Liver (tissue), 9 donors: ENCODE data around the gene DCAF4L1. TPM values are rescaled to one million over a fixed set of nuclear protein-coding genes. Genes with fewer than 3 reads are reported as not detected.

Source experiments
- DNase-seq: peaks from one replicate; pipeline ENCODE4 v3.0.0-alpha.2; 2017; ENCODE audit warnings: low spot score
- H3K27ac ChIP-seq, 2 donors: one replicate each; pipeline ENCODE4 v1.7.0; 2013; ENCODE audit warnings: inconsistent platforms in 2 of 2, low read length in 2 of 2, control low read depth in 1 of 2, low read depth in 1 of 2, mild to moderate bottlenecking in 1 of 2
- H3K27me3 ChIP-seq, 4 donors: one replicate each; pipeline versions ENCODE4 v1.6.1 to v1.7.0; 2013; ENCODE audit warnings: low read length in 3 of 4, inconsistent platforms in 1 of 4, mild to moderate bottlenecking in 1 of 4, moderate library complexity in 1 of 4; ENCODE audit not compliant: control insufficient read depth in 4 of 4, insufficient read depth in 4 of 4
- H3K36me3 ChIP-seq, 4 donors: one replicate each; pipeline versions ENCODE4 v1.6.1 to v1.7.0; 2013; ENCODE audit warnings: low read length in 3 of 4, mild to moderate bottlenecking in 3 of 4, low read depth in 1 of 4, moderate library complexity in 1 of 4; ENCODE audit not compliant: control insufficient read depth in 4 of 4, insufficient read depth in 3 of 4
- H3K4me1 ChIP-seq, 4 donors: one replicate each; pipeline versions ENCODE4 v1.6.1 to v1.7.0; 2013; ENCODE audit warnings: low read length in 3 of 4, mild to moderate bottlenecking in 3 of 4, moderate library complexity in 1 of 4; ENCODE audit not compliant: control insufficient read depth in 4 of 4, insufficient read depth in 4 of 4
- H3K4me3 ChIP-seq, 3 donors: one replicate each; pipeline versions ENCODE4 v1.6.1 to v1.7.0; 2013; ENCODE audit warnings: low read length in 3 of 3, control low read depth in 1 of 3, low read depth in 1 of 3, mild to moderate bottlenecking in 1 of 3
- H3K9ac ChIP-seq, 2 donors: one replicate each; pipeline ENCODE4 v1.7.0; 2013; ENCODE audit warnings: low read length in 2 of 2, mild to moderate bottlenecking in 2 of 2, moderate library complexity in 2 of 2, control low read depth in 1 of 2, low read depth in 1 of 2
- H3K9me3 ChIP-seq, 4 donors: one replicate each; pipeline versions ENCODE4 v1.6.1 to v1.7.0; 2013; ENCODE audit warnings: low read length in 3 of 4; ENCODE audit not compliant: control insufficient read depth in 4 of 4
- EGR1 ChIP-seq, 2 donors: IDR thresholded peaks; 2 replicates each; pipeline ENCODE4 v1.6.1; 2016 to 2018; ENCODE audit warnings: antibody characterized with exemption in 2 of 2, low read depth in 2 of 2
- FOXA2 ChIP-seq: IDR thresholded peaks from 2 replicates; pipeline ENCODE4 v1.6.1; 2016; ENCODE audit warnings: antibody characterized with exemption
- GABPA ChIP-seq, 2 donors: IDR thresholded peaks in 1 of 2; conservative IDR thresholded peaks in 1 of 2; 2 replicates each; pipeline ENCODE4 v1.6.1; 2016; ENCODE audit warnings: antibody characterized with exemption in 2 of 2, mild to moderate bottlenecking in 1 of 2, moderate library complexity in 1 of 2
- HNF4A ChIP-seq, 2 donors: conservative IDR thresholded peaks; 2 replicates each; pipeline ENCODE4 v1.6.1; 2016; ENCODE audit warnings: antibody characterized with exemption in 2 of 2, mild to moderate bottlenecking in 2 of 2
- HNF4G ChIP-seq: IDR thresholded peaks from 2 replicates; pipeline ENCODE4 v1.6.1; 2016; ENCODE audit warnings: antibody characterized with exemption
- NR2F2 ChIP-seq: IDR thresholded peaks from 2 replicates; pipeline ENCODE4 v1.6.1; 2016; ENCODE audit warnings: antibody characterized with exemption
- RAD21 ChIP-seq, 2 donors: IDR thresholded peaks; 2 replicates each; pipeline ENCODE4 v1.6.1; 2016; ENCODE audit warnings: antibody characterized with exemption in 2 of 2, mild to moderate bottlenecking in 2 of 2
- RXRA ChIP-seq, 2 donors: IDR thresholded peaks; 2 replicates each; pipeline ENCODE4 v1.6.1; 2017 to 2018; ENCODE audit warnings: antibody characterized with exemption in 2 of 2, mild to moderate bottlenecking in 1 of 2
- SP1 ChIP-seq: IDR thresholded peaks from 2 replicates; pipeline ENCODE4 v1.6.1; 2018; ENCODE audit warnings: antibody characterized with exemption, mild to moderate bottlenecking
- TAF1 ChIP-seq: conservative IDR thresholded peaks from 2 replicates; pipeline ENCODE4 v1.6.1; 2016; ENCODE audit warnings: antibody characterized with exemption, mild to moderate bottlenecking
- YY1 ChIP-seq: IDR thresholded peaks from 2 replicates; pipeline ENCODE4 v1.6.1; 2016; ENCODE audit warnings: antibody characterized with exemption, mild to moderate bottlenecking
- WGBS: extraction: QIAGEN DNeasy Blood & Tissue Kit; methylation state at CpG from one replicate; pipeline ENCODE4 v1.1.7; 2013; 5-methylcytosine and 5-hydroxymethylcytosine counted together
- polyA plus RNA-seq, 2 donors: library from polyadenylated mRNA; stranded (reverse) in 1 of 2; unstranded in 1 of 2; fragments of 200-250 nt in 1 of 2; fragments of >200 nt in 1 of 2; fragmentation: Nextera tagmentation in 1 of 2; extraction: Ambion mirVana in 1 of 2; gene quantifications; one replicate each; pipeline versions ENCODE4 v1.2.1 to v1.2.3, GENCODE V29; 2013 to 2015
- total RNA-seq, 2 donors: library from RNA; depleted of rRNA; stranded (reverse); fragments of >200 nt; gene quantifications; one replicate each; pipeline ENCODE4 v1.2.3, GENCODE V29; 2014
- TF ChIP-seq, protein P1 (sequence below): fragments of 150-350 bp; IDR thresholded peaks from 2 replicates; pipeline ENCODE4 v1.5.1; 2017; ENCODE audit warnings: improper control_type of control experiment, low read depth, low read length; ENCODE audit not compliant: missing input control
- TF ChIP-seq, protein P2 (sequence below): IDR thresholded peaks from 2 replicates; pipeline ENCODE4 v1.6.1; 2016; ENCODE audit warnings: antibody characterized with exemption, mild to moderate bottlenecking
- TF ChIP-seq, protein P3 (sequence below): IDR thresholded peaks from 2 replicates; pipeline ENCODE4 v1.6.1; 2016; ENCODE audit warnings: antibody characterized with exemption
- TF ChIP-seq, protein P4 (sequence below): IDR thresholded peaks from 2 replicates; pipeline ENCODE4 v1.6.1; 2016; ENCODE audit warnings: antibody characterized with exemption
- donor health status: healthy.
- donor health status: healthy.
- donor health status: healthy.
- donor health status: healthy.
- donor health status: healthy.

DCAF4L1 gene
- total and polyA plus RNA-seq, 4 donors = under 0.01 to 0.59 (median 0.06) TPM

DNA sequence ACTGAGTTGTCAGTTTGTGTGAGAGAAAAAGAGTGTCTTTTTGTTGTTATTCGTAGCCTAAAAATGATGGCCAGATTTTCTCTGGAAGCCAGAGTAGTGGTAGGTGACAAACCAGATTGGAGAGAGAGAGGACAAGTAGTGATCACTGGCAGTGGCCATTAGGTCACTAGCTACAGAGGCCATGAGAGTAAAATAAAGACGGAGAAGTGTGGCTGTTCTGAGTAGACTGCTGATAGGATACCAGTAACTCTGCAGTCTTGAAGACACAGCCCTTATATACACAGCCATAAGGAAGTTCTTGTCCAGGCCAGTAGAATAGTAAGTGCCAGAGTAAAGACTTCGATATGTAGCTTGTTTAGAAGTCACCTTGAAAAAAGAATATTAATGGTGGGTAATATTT, 16.5 kb downstream of the DCAF4L1 start (continued):
- TF ChIP-seq, protein P1, sequence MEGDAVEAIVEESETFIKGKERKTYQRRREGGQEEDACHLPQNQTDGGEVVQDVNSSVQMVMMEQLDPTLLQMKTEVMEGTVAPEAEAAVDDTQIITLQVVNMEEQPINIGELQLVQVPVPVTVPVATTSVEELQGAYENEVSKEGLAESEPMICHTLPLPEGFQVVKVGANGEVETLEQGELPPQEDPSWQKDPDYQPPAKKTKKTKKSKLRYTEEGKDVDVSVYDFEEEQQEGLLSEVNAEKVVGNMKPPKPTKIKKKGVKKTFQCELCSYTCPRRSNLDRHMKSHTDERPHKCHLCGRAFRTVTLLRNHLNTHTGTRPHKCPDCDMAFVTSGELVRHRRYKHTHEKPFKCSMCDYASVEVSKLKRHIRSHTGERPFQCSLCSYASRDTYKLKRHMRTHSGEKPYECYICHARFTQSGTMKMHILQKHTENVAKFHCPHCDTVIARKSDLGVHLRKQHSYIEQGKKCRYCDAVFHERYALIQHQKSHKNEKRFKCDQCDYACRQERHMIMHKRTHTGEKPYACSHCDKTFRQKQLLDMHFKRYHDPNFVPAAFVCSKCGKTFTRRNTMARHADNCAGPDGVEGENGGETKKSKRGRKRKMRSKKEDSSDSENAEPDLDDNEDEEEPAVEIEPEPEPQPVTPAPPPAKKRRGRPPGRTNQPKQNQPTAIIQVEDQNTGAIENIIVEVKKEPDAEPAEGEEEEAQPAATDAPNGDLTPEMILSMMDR = no peak

DNA sequence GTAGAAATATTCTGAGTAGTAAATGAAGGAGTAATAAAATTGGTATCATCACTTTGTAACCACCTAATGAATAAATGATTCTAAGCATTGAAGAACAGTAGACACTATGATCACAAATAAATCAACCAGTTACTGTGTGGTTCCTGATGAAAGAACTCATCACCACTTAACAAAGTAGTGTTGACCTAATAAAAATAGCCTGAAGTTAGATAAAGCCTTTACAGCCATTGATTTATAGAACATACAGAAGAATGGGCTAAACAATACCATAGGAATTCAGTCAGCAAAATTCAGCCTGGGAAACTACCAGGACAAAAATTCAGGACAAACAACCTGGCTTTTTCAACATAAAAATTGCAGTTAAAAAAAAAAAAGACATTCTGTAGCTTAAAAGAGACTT, 17.8 kb downstream of the DCAF4L1 start:
- DNase-seq = no peak
- Histone ChIP-seq H3K4me3 (no peak overlapping the region), H3K9ac (no peak overlapping the region), H3K27me3 (no peaks in the 10 kb centered on the region), H3K9me3 (no peaks in the 10 kb centered on the region), H3K27ac (no peak overlapping the region), H3K4me1 (no peaks in the 10 kb centered on the region), H3K36me3 (peaks cover 0 to 7% (median 0%) of the 10 kb centered on the region in 4 donors)
- TF ChIP-seq YY1 = no peak
- TF ChIP-seq, protein P2, sequence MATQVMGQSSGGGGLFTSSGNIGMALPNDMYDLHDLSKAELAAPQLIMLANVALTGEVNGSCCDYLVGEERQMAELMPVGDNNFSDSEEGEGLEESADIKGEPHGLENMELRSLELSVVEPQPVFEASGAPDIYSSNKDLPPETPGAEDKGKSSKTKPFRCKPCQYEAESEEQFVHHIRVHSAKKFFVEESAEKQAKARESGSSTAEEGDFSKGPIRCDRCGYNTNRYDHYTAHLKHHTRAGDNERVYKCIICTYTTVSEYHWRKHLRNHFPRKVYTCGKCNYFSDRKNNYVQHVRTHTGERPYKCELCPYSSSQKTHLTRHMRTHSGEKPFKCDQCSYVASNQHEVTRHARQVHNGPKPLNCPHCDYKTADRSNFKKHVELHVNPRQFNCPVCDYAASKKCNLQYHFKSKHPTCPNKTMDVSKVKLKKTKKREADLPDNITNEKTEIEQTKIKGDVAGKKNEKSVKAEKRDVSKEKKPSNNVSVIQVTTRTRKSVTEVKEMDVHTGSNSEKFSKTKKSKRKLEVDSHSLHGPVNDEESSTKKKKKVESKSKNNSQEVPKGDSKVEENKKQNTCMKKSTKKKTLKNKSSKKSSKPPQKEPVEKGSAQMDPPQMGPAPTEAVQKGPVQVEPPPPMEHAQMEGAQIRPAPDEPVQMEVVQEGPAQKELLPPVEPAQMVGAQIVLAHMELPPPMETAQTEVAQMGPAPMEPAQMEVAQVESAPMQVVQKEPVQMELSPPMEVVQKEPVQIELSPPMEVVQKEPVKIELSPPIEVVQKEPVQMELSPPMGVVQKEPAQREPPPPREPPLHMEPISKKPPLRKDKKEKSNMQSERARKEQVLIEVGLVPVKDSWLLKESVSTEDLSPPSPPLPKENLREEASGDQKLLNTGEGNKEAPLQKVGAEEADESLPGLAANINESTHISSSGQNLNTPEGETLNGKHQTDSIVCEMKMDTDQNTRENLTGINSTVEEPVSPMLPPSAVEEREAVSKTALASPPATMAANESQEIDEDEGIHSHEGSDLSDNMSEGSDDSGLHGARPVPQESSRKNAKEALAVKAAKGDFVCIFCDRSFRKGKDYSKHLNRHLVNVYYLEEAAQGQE = no peak
- TF ChIP-seq TAF1 = no peak
- TF ChIP-seq NR2F2 = no peak
- no peak for TF ChIP-seq FOXA2
- TF ChIP-seq, protein P3, sequence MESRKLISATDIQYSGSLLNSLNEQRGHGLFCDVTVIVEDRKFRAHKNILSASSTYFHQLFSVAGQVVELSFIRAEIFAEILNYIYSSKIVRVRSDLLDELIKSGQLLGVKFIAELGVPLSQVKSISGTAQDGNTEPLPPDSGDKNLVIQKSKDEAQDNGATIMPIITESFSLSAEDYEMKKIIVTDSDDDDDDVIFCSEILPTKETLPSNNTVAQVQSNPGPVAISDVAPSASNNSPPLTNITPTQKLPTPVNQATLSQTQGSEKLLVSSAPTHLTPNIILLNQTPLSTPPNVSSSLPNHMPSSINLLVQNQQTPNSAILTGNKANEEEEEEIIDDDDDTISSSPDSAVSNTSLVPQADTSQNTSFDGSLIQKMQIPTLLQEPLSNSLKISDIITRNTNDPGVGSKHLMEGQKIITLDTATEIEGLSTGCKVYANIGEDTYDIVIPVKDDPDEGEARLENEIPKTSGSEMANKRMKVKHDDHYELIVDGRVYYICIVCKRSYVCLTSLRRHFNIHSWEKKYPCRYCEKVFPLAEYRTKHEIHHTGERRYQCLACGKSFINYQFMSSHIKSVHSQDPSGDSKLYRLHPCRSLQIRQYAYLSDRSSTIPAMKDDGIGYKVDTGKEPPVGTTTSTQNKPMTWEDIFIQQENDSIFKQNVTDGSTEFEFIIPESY = no peak
- TF ChIP-seq SP1 = no peak
- no peak for TF ChIP-seq GABPA (IDR thresholded peaks at IDR 0.05 in 1 of 2, conservative IDR thresholded peaks at IDR 0.05 in 1 of 2)
- no peak for TF ChIP-seq HNF4G

DNA sequence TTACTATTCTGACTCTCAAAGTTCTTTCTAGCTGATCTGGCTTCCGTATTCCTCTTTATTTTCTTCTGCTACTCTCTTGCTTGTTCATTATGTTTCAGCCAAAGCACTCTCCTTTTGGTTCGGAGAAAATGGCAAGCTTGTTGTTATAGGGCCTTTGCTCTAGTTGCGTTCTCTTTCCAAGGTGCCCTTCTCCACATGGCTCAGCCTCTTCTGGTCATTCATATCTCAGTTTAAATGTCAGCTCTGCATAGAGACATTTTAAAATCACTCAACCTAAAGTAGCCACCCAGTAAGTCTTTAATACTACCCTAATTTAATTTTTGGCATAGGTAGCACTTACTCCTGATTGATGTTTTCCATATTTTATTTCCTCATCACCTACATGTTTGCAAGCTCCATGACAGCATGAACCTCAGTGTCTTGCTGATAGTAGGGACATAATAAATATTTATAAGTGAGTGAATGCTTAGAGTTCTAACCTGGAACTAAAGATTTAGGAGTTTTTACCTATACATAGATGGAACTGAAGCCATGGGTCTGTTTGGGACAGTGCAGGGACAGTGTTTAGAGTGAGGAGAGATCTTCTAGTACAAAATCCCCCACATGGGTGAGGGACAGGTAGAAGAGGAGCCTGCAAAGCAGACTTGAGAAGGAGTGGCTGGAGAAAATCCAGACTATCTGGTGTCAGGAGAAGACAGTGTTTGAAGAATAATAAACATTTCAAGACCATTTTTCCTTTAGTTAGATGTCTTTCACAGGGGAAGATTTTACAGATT, 26.6 kb downstream of the DCAF4L1 start:
- H3K9ac ChIP-seq = no peak overlapping the region
- DNase-seq = no peak
- H3K27me3 ChIP-seq = no peaks in the 10 kb centered on the region
- H3K4me3 ChIP-seq = no peak overlapping the region
- no peaks in the 10 kb centered on the region for H3K9me3 ChIP-seq
- WGBS = 98% methylated on average over 3 of the region's 3 CpGs
- peaks cover 0 to 12% (median 4%) of the 10 kb centered on the region in 4 donors for H3K36me3 ChIP-seq
- no peak overlapping the region for H3K27ac ChIP-seq
- no peaks in the 10 kb centered on the region for H3K4me1 ChIP-seq
- TF ChIP-seq NR2F2 (no peak), HNF4G (no peak), EGR1 (IDR thresholded peaks at IDR 0.05; ENCODE audit: low read depth in 2 of 2) (no peak), SP1 (no peak), RXRA (IDR thresholded peaks at IDR 0.05) (no peak), HNF4A (conservative IDR thresholded peaks at IDR 0.05) (no peak), RAD21 (IDR thresholded peaks at IDR 0.05) (no peak), GABPA (IDR thresholded peaks at IDR 0.05 in 1 of 2, conservative IDR thresholded peaks at IDR 0.05 in 1 of 2) (no peak), TAF1 (no peak), FOXA2 (no peak)
- TF ChIP-seq, protein P4, sequence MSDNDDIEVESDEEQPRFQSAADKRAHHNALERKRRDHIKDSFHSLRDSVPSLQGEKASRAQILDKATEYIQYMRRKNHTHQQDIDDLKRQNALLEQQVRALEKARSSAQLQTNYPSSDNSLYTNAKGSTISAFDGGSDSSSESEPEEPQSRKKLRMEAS = no peak
- TF ChIP-seq, protein P2 = no peak
- TF ChIP-seq, protein P3 = no peak
